Posterior cingulate gyrus (tissue), 11 donors: ENCODE measurements around the gene GRID1.

Experiments
- DNase-seq, 10 donors: peaks; one replicate each; pipeline versions ENCODE4 v3.0.0 to v3.0.0-alpha.2; 2020 to 2021; ENCODE audit warnings: mixed read lengths in 3 of 10
- intact Hi-C: fragments of 100-400 bp; cut with DNase I; formaldehyde crosslinking; loops from one replicate; pipeline ENCODE4 v1.15.1; 2023

GRID1 gene

GRCh38 chr10:86329093-86329710, 37.4 kb downstream of the GRID1 start:
- intact Hi-C loops, result no loop called here
- DNase-seq, result peak in 2 of 10 donors; percentile 59 to 81

- intact Hi-C loops, result no loop called here
- DNase-seq, result peak in 2 of 10 donors; percentile 14 to 71
These were observed 38.5 kb downstream of the GRID1 start for GRCh38 chr10:86327954-86328725.

DNA sequence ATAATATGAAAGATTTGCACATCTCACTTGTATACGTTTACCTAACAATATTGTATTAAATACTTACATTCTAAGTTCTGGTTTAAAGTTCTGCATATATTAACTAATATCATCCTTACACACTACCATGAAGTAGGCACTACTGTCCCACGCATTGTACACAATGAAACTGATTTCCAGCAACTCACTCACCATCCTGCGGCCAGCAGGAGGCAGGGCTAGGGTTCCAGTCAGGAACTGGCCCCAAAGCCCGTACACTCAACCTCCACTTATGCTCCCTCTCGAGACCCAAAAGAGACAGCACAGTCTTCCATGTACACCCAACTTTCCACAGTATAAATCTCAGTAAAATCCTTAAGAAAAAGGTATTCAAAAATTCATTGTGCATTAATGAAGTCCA, 41.4 kb downstream of the GRID1 start:
- DNase-seq, result peak in 1 of 10 donors; percentile 74
- intact Hi-C loops, result no loop called here

DNA sequence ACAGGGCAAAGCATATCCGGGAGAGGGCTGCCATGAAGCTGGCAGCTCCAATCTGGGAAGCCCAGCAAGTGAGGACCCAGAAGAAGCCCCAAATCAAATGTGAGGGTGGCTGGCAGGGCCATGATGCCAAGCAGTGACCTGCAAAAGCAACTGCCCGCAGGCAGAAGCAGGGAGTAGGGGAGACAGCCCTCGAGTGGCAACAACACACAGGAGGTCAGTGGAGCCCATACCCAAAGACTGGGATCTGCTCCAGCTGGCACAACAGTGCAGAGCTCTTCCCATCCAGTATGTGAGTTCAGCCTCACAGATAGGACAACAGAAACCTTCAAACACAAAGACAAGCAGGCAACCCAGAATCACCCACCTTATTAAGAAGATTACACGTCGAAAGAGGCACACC, 45.0 kb downstream of the GRID1 start:
- intact Hi-C loops, result no loop called here
- DNase-seq, result peak in 5 of 10 donors; percentile 36 to 91 (median 57)

GRCh38 chr10:86319676-86320075, 46.9 kb downstream of the GRID1 start:
- intact Hi-C loops, result loop anchor here (10.0 kb wide), 1 partner anchor 55 kb away; no protein-coding TSS in a partner anchor
- DNase-seq, result peak in 1 of 10 donors; percentile 69

DNA sequence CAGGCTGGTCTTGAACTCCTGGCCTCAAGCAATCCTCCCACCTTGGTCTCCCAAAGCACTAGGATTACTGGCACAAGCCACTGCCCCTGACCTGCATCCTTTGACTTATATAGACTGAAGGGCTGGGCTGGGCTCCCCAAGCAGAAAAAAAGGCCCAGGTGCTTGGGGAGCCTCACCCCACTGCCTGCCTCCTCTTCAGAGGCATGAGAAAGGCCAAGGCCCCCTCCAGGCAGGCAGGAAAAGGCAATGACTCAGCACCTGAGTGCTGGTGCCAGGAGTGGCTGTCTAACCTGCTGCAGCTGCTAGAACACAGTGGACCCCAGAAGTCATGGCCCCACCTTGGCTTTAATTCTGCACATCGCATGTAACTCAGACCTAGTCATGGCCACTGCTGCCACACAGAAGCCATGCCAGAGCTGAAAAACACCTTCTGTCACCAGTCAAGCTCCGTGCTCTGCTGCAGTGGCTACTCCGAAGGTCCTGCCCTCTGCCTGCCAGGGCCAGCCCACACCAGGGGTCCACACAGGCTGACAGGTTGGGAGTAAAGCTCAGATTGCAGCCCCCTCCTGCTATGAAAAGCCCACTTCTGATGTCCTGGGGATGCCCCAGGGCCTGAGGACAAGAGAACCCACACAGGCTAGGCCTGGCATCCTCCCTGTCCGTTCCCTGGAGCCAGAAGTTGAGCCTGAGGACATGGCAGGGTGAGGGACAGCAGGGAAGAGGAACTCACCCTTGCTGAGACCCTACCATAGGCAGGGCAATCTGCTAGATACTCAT, 48.5 kb downstream of the GRID1 start:
- intact Hi-C loops, result loop anchor here (10.0 kb wide), 1 partner anchor 53 kb away; no protein-coding TSS in a partner anchor
- peak in 1 of 10 donors; percentile 52 for DNase-seq

DNA sequence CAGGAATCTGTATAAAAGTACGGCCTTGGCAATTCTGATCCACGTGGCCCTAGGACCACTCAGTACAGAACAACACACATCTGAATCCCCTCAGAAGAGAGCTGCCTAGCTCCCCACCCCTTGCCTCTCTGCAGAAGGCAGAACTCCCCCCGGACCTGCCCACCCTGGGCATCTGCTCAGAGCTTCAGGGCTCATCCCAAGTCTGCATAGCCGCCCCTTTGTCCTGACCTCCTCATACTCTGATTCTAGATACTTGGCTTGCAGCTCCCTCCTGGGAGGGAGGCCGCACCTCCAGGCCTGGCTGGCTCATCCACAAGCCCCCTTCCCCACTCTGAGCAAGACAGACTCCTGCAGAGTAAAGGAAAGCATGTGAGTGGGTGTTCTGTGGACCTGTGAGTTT, 49.6 kb downstream of the GRID1 start:
- peak in 1 of 10 donors; percentile 35 for DNase-seq
- intact Hi-C loops, result loop anchor here (10.0 kb wide), 1 partner anchor 52 kb away; no protein-coding TSS in a partner anchor

- DNase-seq, result peak in 1 of 10 donors; percentile 84
- intact Hi-C loops, result loop anchor here (10.0 kb wide), 1 partner anchor 52 kb away; no protein-coding TSS in a partner anchor
These were observed 50.2 kb downstream of the GRID1 start for GRCh38 chr10:86316274-86316835.

- no peak for DNase-seq
- intact Hi-C loops, result loop anchor here (10.0 kb wide), 1 partner anchor 51 kb away; no protein-coding TSS in a partner anchor
These were observed 51.0 kb downstream of the GRID1 start for GRCh38 chr10:86315549-86315942.

GRCh38 chr10:86314616-86315548, 51.7 kb downstream of the GRID1 start:
- intact Hi-C loops, result loop anchor here (10.0 kb wide), 1 partner anchor 50 kb away; no protein-coding TSS in a partner anchor
- peak in 1 of 10 donors; percentile 76 for DNase-seq

DNA sequence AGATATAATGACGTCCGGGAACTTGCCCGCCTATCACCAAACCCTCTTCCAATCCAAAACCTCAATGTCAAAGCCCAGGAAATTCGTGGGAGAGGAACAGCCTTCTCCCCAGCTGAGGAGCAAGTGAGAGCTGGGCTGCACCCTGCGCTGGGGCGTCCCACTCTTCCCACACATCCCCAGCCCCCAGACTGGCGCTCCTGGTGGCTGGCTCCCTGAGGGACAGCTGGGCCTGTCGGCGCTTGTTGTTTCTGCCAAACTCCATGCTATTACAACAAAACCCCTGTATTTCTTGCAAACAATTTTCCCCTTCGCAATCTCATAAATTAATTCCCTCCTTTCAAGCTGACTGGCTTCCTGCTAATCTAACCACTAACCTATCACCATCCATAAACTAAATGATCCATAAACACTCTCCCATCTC, 53.0 kb downstream of the GRID1 start:
- DNase-seq, result peak in 8 of 10 donors; percentile 34 to 93 (median 53)
- intact Hi-C loops, result loop anchor here (10.0 kb wide), 1 partner anchor 49 kb away; no protein-coding TSS in a partner anchor

DNA sequence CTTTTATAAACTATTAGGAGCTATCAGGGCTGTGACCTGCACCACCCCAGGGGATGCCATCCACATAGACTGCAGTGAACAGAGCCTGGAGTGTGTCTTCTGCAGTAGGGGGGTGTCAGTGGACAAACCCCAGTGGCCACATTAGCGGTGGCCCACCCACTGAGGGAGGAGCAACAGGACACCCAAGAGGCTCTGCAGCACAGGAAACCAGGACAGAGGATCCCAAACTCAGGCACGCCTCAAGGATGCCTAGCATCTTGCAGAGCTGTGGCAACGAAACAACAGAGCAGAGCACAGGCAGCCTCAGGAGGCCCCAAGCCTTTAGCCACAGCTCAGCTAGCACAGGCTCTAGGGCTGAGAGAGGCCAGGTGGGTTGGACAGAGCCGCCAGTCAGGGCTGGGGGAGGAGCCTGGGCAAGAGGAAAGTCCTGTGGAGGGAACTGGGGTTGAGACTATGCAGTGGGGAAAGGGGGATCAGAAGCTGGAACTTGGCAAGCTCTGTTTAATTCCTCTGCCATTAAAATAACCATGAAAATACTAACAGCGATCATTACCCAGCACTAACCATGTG, 53.8 kb downstream of the GRID1 start:
- DNase-seq, result peak in 2 of 10 donors; percentile 4 to 83
- intact Hi-C loops, result loop anchor here (10.0 kb wide), 1 partner anchor 48 kb away; no protein-coding TSS in a partner anchor

DNA sequence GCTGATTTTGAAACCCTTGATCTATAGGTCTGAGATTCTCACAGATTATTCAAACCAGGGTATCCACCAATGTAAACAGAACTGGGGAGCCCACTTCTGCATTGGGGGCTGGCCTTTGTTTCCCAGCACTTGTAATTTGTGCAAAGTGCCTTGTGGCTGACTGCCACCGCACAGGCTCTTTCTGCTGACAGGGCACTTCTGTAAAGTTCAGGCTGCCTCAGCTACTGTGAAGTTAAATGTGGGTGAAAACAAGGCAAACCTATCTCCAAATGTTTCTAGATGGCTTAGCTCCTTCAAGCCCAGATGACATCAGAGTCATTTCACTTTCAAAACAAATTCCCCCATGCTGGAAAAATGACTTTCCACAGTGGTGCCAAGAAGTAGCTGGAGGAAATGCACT, 54.7 kb downstream of the GRID1 start:
- peak in 1 of 10 donors; percentile 24 for DNase-seq
- intact Hi-C loops, result loop anchor here (10.0 kb wide), 1 partner anchor 47 kb away; no protein-coding TSS in a partner anchor

- intact Hi-C loops, result loop anchor here (10.0 kb wide), 1 partner anchor 46 kb away; no protein-coding TSS in a partner anchor
- peak in 3 of 10 donors; percentile 2 to 40 (median 12) for DNase-seq
These were observed 55.4 kb downstream of the GRID1 start for GRCh38 chr10:86311190-86311589.

- DNase-seq, result peak in 1 of 10 donors; percentile 24
- intact Hi-C loops, result loop anchor here (10.0 kb wide), 1 partner anchor 46 kb away; no protein-coding TSS in a partner anchor
These were observed 55.9 kb downstream of the GRID1 start for GRCh38 chr10:86310702-86311101.

- DNase-seq, result peak in 2 of 10 donors; percentile 0 to 57
- intact Hi-C loops, result loop anchor here (10.0 kb wide), 1 partner anchor 45 kb away; no protein-coding TSS in a partner anchor
These were observed 56.3 kb downstream of the GRID1 start for GRCh38 chr10:86310291-86310690.

- peak in 2 of 10 donors; percentile 7 to 57 for DNase-seq
- intact Hi-C loops, result no loop called here
These were observed 58.5 kb downstream of the GRID1 start for GRCh38 chr10:86308056-86308455.

- intact Hi-C loops, result no loop called here
- DNase-seq, result peak in 2 of 10 donors; percentile 5 to 34
These were observed 59.8 kb downstream of the GRID1 start for GRCh38 chr10:86306628-86307278.
